Heart right ventricle (tissue), 16 donors: ENCODE measurements around the gene KNG1. TPM values are rescaled to one million over a fixed set of nuclear protein-coding genes. Genes with fewer than 3 reads are reported as not detected.

ENCODE experiments used
- ATAC-seq, 8 donors: fragments of 200-7000 bp; cut with Tn5 transposase; one replicate each; pipeline ENCODE4 v1.9.1; 2020; ENCODE audit warnings: mild to moderate bottlenecking in 8 of 8, moderate library complexity in 8 of 8, moderate number of reproducible peaks in 1 of 8
- DNase-seq, 2 donors: peaks; one replicate each; pipeline ENCODE4 v3.0.0-alpha.2; 2020
- H3K27ac ChIP-seq, 10 donors: fragments of 200-600 bp; sonication (generic) in 2 of 10; one replicate each; pipeline versions ENCODE4 v1.5.0 to v1.8.0; 2020 to 2022; ENCODE audit warnings: mild to moderate bottlenecking in 3 of 10
- H3K27me3 ChIP-seq, 7 donors: fragments of 200-600 bp; one replicate each; pipeline ENCODE4 v1.8.0; 2021 to 2022; ENCODE audit warnings: mild to moderate bottlenecking in 2 of 7
- H3K36me3 ChIP-seq, 9 donors: fragments of 200-600 bp; sonication (generic) in 1 of 9; one replicate each; pipeline versions ENCODE4 v1.5.0 to v1.8.0; 2020 to 2022; ENCODE audit warnings: mild to moderate bottlenecking in 2 of 9
- H3K4me1 ChIP-seq, 9 donors: fragments of 200-600 bp; sonication (generic) in 1 of 9; one replicate each; pipeline versions ENCODE4 v1.5.0 to v1.8.0; 2020 to 2022; ENCODE audit warnings: mild to moderate bottlenecking in 4 of 9
- H3K4me3 ChIP-seq, 10 donors: fragments of 200-600 bp; sonication (generic) in 2 of 10; one replicate each; pipeline versions ENCODE4 v1.5.0 to v1.8.0; 2020 to 2022; ENCODE audit warnings: mild to moderate bottlenecking in 7 of 10, moderate library complexity in 2 of 10
- H3K9me3 ChIP-seq, 11 donors: fragments of 200-600 bp in 10 of 11; sonication (generic) in 2 of 11; one replicate each; pipeline versions ENCODE4 v1.5.0 to v1.8.0; 2013 to 2022; ENCODE audit warnings: mild to moderate bottlenecking in 2 of 11, control low read depth in 1 of 11, moderate library complexity in 1 of 11
- WGBS, 2 donors: extraction: QIAGEN DNeasy Blood & Tissue Kit; methylation state at CpG; one replicate each; pipeline ENCODE4 v1.1.7; 2013; ENCODE audit warnings: inconsistent platforms in 1 of 2; 5-methylcytosine and 5-hydroxymethylcytosine counted together
- intact Hi-C, 10 donors: fragments of 100-400 bp; cut with DNase I; formaldehyde crosslinking; loops; one replicate each; pipeline versions ENCODE4 v1.11.1 to v1.14.2; 2022
- long read RNA-seq, 3 donors: library from polyadenylated mRNA; unstranded; transcript quantifications; one replicate each; pipeline ENCODE4 v2.0.0, GENCODE V29; 2020 to 2021
- polyA plus RNA-seq, 2 donors: library from polyadenylated mRNA; stranded (reverse); fragments of 200-250 nt; gene quantifications; one replicate each; pipeline ENCODE4 v1.2.3, GENCODE V29; 2013
- total RNA-seq, 10 donors: library from RNA; stranded (reverse); fragmentation: NEBNext Ultra II Directional in 3 of 10; extraction: Animal tissue kit (Norgen Biotek cat#: 25700) in 3 of 10; gene quantifications; one replicate each; pipeline versions ENCODE4 v1.2.1 to v1.2.4, GENCODE V29; 2021 to 2023
- TF ChIP-seq, protein P1 (sequence below), 9 donors: fragments of 200-600 bp; sonication (generic) in 2 of 9; IDR thresholded peaks; one replicate each; pipeline versions ENCODE4 v1.5.0 to v1.8.0; 2021 to 2022; ENCODE audit warnings: antibody characterized with exemption in 9 of 9, mild to moderate bottlenecking in 5 of 9, moderate library complexity in 1 of 9
- donor health status: Arrhythmogenic right ventricular cardiomyopathy.
- donor health status: ischemic (EF 13 %, LVEDD 7.1; RV severe dilation, severe dysfunction).
- donor health status: healthy with polysubstance abuse.
- donor health status: DM: no; HTN: yes; CAD: no.
- donor health status: DM: no; HTN: no; CAD: no.
- donor health status: ischemic (EF 25% LVEDD 6.9; RV normal size, moderate dysfunction).
- donor health status: ischemic (EF 25% LVEDD 5.7; RV mildly dilated, moderate dysfunction).
- donor health status: healthy.
- donor health status: DM: yes; HTN: yes; CAD: no.
- donor health status: Ischemic cardiomyopathy.
- donor health status: ischemic (EF 35%, LVEDD 5.7; RV mildly dilated, moderate dysfunction).
- donor health status: nonischemic (EF 11% LVEDD 7.7; RV severe dilation, severe dysfunction).
- donor health status: DM: yes; HTN: yes; CAD: no.
- donor health status: PGD.
- donor health status: ischemic (EF 29% LVEDD 5.4; RV normal size, mild dysfunction).
- donor health status: nonischemic (EF 23%, LVEDD 6.1; RV moderate dilation, normal function).

Gene KNG1
- total RNA-seq, result under 1 TPM in 9 of 10 donors, not detected in 1; 0.15 to 0.92 (median 0.42) TPM
- under 1 TPM in 1 of 2 donors, not detected in 1; 0.07 TPM for polyA plus RNA-seq
- long read RNA-seq, donor 1, partial matches to known transcripts, result 0 of 1 reads
- long read RNA-seq, donor 1, other reads (novel, unspliced or antisense), result 0 of 1 reads
- long read RNA-seq, donor 2, result 0 reads
- long read RNA-seq, donor 3, partial matches to known transcripts, result 0 of 2 reads
- long read RNA-seq, donor 3, other reads (novel, unspliced or antisense), result 0 of 2 reads

DNA sequence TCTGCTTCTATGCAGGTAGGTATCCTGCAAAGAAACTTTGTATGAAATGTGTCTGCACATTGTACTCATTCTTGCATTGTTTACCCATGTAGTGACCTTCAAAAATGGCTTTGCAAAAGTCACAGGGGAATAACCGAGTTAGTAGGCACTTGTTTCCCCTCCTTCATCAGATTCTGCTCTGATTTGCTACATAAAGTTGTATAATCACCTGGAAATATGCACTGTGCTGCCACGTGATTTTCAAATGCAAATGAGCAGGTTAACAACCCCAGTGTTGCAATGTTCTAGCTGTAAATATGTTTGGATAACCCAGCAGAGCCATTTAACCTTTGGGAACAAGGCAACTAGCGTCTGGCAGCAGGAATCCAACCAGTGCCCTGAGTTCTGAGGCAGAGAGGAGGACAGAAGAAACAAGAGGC, at the start of gene KNG1:
KNG1 (plus strand) TSS at position 321 of the 419 bp plus-strand sequence. CDS start 184 bp downstream, outside the sequence.
- Histone ChIP-seq H3K4me1 (peaks cover 0 to 16% (median 0%) of the 10 kb centered on the region in 9 donors), H3K27me3 (no peaks in the 10 kb centered on the region), H3K36me3 (no peaks in the 10 kb centered on the region), H3K4me3 (no peak within 1 kb of the TSS), H3K27ac (no peak within 1 kb of the TSS), H3K9me3 (no peaks in the 10 kb centered on the region)
- intact Hi-C loops, result no loop called here
- 56 to 66% methylated on average over 3 of the region's 3 CpGs for WGBS, 2 donors
- DNase-seq (no peak), ATAC-seq (no peak)
- TF ChIP-seq, protein P1, sequence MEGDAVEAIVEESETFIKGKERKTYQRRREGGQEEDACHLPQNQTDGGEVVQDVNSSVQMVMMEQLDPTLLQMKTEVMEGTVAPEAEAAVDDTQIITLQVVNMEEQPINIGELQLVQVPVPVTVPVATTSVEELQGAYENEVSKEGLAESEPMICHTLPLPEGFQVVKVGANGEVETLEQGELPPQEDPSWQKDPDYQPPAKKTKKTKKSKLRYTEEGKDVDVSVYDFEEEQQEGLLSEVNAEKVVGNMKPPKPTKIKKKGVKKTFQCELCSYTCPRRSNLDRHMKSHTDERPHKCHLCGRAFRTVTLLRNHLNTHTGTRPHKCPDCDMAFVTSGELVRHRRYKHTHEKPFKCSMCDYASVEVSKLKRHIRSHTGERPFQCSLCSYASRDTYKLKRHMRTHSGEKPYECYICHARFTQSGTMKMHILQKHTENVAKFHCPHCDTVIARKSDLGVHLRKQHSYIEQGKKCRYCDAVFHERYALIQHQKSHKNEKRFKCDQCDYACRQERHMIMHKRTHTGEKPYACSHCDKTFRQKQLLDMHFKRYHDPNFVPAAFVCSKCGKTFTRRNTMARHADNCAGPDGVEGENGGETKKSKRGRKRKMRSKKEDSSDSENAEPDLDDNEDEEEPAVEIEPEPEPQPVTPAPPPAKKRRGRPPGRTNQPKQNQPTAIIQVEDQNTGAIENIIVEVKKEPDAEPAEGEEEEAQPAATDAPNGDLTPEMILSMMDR (IDR thresholded peaks at IDR 0.05), result no peak

DNA sequence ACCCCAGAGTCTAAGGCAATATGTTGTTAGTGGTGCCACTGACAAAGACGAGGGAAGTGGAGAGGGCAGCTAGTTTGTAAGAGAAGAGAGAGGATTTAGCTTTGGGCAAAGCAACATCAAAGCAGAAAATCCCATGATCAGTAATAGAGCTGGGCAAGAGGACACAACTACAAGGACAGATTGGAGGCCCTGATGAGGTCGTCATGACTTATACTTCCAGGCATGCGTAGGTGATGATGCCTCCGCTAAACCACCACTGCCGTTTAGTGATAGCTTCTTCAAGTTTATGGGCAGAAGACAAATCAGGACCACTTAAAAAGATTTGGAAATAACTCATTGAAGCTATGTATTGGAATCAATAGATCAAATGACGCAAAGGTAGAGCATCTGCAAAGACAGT, 48.7 kb upstream of the KNG1 start:
- H3K4me1 ChIP-seq, result no peaks in the 10 kb centered on the region
- TF ChIP-seq, protein P1 (IDR thresholded peaks at IDR 0.05), result no peak
- no peaks in the 10 kb centered on the region for H3K36me3 ChIP-seq
- DNase-seq (no peak), ATAC-seq (no peak)
- no peak overlapping the region for H3K4me3 ChIP-seq
- H3K9me3 ChIP-seq, result no peaks in the 10 kb centered on the region
- H3K27ac ChIP-seq, result no peak overlapping the region
- peaks cover 0 to 19% (median 11%) of the 10 kb centered on the region in 7 donors for H3K27me3 ChIP-seq
- 67% methylated on average over 6 of the region's 6 CpGs for WGBS, 2 donors
- intact Hi-C loops, result no loop called here

DNA sequence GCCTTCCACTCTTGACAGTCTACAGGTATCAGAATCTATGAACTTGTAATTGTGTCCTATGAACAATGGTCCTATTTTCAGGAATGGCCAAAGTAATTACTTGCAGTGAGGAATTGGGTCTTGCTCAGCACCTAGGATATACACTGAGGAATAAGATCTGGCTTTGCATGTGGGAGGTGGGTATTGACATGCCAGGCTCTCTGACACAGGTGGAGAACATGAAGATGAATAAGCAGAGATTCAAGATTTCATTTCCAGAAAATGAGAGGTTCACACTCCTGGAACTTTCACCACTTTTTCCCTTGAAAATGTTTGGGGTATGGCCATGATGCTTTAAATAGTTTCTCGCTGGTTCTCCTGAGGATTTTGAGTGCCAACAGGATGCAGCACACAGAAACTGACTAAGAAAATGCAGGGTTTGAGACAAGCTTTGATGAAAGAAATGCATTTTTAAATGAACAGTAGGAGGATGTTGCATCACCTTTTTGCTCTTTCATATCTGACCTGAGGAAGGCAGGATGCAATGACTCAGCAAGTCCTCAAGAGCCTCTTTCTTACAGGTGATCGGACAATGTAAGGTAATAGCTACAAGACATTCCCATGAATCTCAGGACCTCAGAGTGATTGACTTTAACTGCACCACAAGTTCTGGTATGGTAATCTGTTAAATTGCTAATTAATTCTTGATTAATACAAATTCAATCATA, 47.6 kb upstream of the KNG1 start:
- Histone ChIP-seq H3K9me3 (no peaks in the 10 kb centered on the region), H3K27ac (no peak overlapping the region), H3K27me3 (peaks cover 0 to 15% (median 14%) of the 10 kb centered on the region in 7 donors), H3K36me3 (no peaks in the 10 kb centered on the region), H3K4me3 (no peak overlapping the region), H3K4me1 (no peaks in the 10 kb centered on the region)
- no peak for DNase-seq
- TF ChIP-seq, protein P1 (IDR thresholded peaks at IDR 0.05), result no peak
- 74 to 81% methylated on average over 2 of the region's 2 CpGs for WGBS, 2 donors
- no peak for ATAC-seq
- intact Hi-C loops, result no loop called here

DNA sequence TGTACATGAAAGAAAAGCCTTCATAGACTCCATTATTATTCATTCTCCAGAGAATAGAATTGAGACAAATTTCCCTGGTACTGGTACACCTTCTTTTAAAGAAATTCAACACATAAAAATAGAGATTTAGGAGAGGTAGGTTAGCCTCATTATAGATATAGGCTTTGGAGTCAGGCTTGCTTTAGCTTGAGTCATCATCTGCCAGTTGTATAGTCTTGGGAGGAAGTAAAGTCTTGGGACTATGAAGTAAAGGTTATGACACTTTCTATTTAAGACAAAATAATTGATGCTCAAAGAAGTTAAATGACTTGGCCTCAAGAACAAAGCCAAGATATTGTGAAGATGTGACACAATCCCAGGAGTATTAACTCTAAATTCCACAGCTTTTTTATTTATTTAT, 47.0 kb upstream of the KNG1 start:
- intact Hi-C loops, result no loop called here
- DNase-seq, result no peak
- peaks cover 0 to 19% (median 12%) of the 10 kb centered on the region in 7 donors for H3K27me3 ChIP-seq

More for the DNA sequence above, 47.0 kb upstream of the KNG1 start:
- no peak overlapping the region for H3K27ac ChIP-seq
- no peak for ATAC-seq
- no peak overlapping the region for H3K4me3 ChIP-seq
- H3K9me3 ChIP-seq, result no peaks in the 10 kb centered on the region
- TF ChIP-seq, protein P1 (IDR thresholded peaks at IDR 0.05), result no peak
- H3K36me3 ChIP-seq, result no peaks in the 10 kb centered on the region
- no peaks in the 10 kb centered on the region for H3K4me1 ChIP-seq
